GM19351 (cell line): ENCODE results near the gene JPH4.
A peak's percentile ranks its signal among the peaks of the same experiment; 100 is the strongest.
"Not testable (repeated sequence)": the region's sequence is repeated elsewhere in the genome, so short reads cannot be mapped to it uniquely, and the experiment has no call there.

Source experiments
- ATAC-seq: cut with Tn5 transposase; IDR thresholded peaks from one replicate; pipeline ENCODE4 v1.9.1; 2021; ENCODE audit warnings: mild to moderate bottlenecking, moderate library complexity; ENCODE audit not compliant: unreplicated experiment

Gene JPH4

DNA sequence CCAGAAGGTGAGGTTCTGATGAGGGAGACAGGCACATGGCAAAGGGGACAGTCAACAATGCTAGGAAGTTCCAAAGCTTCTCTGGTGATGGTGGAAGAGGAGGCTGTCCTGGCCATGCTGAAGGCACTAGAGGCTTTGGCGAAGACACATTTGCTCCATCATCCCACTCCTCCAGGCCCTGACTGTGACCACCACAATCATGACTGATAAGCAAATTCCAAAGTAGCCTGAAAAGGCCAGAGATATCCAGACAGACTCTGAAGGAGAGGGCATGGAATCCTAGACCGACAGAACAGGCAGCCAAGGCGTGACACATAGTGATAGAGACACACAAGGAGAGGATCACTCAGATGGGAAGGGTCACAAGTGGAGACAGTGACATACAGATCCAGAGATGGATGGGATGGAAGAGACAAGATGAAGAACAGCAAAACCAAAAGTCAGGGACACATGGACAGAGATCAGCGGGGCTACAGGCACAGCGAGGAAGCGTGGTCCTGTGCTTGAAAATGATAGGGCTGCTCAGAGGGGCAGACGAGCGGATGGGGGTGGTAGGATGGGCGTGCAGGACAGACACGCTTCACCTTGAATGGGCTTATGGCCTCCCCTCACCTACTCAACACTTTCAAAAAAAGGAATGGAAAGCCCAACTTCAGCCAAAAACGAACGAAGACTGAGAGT, 28.3 kb downstream of the JPH4 start:
- no peak for ATAC-seq

DNA sequence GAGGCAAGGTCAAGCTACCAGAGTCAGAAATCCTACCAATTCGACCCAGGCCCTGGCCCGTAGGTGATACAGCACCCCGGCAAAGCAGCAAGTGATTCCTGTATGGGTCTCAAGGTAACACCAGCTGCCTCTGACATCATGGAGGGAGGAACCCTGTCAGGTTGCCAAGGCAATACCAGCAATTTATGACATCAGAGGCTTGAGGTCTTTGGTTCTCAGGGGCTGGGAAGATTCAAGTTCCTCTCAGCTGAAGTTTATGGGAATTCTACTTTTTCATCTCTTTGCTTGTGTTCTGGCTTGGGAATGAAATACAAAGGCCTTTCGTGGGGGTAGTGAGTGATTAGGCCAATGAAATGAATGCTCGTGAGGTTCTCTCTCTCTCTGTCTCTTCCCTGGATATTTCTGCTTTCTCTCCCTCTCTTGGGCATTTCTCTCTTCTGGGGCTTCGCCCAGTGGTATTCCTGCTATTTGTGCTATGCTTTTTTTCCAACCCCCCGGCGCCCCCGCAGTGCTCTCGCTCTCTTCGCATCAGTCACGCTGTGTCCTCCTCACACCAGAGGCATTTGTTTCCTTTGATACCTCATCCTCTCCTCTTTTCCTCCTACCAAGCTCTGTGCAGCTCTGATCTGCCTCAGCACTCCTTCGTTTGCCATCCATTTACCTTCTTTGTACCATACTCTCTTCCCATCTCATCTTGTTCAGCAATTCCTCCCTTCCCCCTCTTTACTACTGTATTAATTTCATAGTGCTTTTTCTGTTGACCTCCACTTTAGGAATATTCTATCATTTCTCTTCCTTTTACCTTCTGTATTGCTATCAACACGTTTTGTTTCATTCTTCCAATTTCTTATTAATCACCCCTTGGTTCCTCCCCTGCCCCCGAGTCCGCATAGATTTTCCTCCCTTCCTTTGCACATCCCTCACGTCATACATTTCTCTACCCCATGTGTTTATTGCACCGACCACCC, 30.0 kb downstream of the JPH4 start:
- no peak for ATAC-seq

DNA sequence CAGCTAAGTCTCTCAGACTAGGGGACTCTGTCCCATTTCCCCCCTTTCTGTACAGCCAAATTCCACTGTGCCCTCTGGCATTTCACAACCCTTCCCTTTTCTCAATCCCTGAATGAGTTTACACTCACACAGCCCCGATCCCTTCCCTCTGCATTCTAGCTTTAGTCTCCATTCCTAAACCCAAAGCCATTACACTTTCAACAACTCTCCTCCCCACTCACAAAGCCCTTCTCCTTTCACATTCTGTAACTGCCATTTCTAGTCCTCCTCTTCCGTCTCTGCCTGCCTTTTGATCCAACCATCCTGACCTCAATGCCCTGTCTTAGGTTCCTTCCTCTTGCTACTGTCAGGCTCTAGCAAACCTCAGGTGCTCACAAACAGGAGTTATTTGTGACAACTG, 30.7 kb downstream of the JPH4 start:
- no peak for ATAC-seq

DNA sequence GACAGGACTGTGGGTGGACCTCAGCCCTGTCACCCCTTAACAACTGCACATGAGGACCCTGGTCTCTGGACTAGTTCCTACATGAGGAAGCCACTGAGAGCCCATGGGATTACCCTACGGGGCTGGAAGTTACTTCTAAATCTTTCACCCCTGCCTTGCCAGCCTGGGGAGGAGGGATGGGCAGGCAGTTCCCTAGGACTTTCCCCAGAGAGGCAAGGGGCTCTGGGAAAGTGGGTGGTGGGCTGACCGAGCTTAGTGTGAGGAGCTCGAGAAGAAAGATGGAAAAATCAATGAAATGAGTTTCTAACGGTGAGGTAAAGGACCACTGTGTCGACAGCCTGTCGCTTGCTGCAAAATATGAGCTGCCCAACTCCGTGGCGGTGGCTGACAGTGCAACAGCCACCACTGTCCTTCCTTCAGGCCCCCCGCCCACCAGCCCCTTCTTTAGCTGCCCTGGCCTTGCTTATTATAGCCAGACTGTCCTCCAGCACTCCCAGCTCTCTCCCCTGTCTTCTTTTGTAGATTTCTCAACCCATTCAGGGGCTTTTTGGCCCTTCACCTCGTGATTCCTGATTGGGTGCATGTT, 32.0 kb downstream of the JPH4 start:
- no peak for ATAC-seq

DNA sequence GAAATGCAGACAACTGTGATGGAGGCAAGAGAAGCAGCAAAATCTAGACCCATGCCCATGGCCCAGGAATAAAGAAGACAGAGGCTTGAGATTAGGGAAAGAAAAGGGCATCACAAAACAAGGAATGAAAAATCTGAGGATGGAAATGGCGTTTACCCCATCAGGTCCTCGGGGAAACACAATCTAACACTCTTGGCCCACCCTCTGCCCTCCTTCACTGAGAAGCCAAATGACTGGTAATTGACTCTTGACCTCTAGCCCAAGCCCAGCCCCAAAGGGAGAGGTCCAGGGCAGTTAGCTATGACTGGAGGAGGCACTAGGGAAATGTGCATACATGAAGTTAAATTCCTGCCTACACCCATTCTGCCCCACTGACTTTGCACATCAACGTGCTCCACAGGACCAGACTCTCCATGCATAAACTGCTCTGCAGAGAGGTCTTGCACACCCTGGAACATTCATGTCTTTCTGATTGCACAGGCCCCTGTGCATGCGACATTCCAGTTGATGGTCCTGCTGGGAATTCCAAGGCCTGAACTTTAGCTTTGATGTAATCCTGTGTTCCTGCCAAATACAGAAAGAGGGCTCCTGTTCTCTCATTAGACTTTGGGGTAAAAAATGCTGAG, 32.7 kb downstream of the JPH4 start:
- no peak for ATAC-seq

DNA sequence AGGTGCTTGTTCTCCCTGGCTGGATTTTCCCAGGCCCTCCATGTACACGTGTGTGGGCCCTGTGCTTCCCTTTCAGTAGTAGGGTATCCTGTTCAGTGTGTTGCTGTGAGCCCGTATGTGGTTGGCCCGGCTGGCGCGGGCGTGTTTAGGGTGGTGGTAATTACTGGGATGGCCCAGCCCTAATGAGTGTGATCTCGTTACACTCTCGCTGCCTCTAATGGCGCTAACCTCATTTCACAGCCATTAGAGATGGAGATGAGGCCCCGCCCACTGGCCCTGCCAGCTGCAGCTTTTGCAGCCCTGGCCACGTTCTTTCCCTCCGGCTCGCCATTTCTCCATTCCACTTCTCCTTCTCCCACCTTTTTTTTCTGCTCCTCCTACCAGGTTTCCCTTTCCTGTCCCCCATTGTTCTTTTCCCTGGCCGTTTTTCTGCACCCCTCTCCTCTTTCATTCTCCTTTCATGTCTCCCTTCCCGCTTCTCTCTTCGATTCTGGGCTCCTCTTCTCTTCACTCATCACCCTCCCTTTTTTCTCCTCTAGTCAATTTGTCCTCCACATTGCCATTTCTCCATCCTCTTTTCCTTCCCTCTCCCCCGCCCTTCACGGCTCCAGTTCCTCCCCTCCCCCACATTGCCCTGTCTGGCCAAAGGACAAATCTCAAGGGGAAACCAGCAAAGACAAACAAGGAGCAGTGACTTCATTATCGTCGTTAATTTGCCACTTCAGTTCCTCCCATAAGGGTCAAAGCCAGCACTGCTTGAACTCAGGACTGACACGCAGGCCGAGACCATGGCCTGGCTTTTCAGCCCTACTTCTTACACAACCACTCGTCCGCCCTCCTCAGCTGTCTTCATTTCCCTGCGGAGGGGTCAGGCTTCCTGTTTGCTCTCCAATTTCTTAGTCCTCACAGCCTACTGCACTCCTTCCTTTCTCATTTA, 33.8 kb downstream of the JPH4 start:
- no peak for ATAC-seq

DNA sequence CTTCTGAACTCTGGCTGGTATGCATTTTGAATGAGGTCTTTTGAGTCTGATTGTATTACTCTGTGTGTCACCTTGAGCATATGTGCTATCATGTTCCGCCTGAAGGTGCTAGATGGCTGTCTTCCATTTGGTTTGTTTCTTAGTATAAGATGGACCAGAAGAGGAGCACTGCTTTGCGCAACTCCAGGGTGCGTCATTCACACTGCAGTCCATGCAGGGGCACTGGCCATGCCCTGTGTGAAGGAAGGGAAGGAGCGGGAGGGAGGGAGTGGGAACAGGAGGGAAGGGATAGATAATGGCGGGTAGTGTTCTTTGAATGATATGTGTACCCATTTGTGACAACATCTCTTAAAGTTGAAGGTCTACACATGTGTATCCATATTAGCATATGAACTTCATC, 35.2 kb downstream of the JPH4 start:
- no peak for ATAC-seq

DNA sequence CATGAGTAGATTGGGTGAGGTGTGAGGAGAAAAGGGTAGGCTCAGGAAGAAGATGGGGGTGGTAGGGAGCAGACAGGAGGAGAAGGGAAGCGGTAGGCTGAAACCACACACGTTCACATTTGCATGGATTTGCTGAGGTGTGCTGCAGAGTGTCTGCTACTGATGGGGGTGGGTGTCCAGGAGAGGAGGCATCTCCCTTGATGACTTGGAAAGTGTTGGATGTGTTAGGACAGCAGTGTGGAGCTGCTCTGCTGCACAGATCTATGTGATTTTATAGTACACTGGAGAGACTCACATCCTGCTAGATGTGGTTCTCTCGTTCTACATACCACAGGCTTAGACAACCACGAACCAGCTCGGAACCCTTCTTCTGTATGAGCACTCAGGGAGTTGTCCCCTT, 36.3 kb downstream of the JPH4 start:
- no peak for ATAC-seq

DNA sequence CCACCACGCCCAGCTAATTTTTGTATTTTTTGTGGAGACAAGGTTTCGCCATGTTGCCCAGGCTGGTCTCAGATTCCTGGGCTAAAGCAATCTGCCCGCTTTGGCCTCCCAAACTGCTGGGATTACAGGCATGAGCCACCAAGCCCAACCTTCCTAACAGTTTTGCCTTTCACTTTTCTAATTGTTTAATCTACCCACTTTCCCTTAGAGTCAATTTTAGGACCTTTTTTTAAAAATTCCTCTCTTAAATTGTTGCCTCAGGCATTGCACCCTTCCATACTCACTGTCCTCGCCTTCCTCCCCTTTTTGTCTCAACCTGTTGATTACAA, 38.5 kb downstream of the JPH4 start:
- no peak for ATAC-seq

DNA sequence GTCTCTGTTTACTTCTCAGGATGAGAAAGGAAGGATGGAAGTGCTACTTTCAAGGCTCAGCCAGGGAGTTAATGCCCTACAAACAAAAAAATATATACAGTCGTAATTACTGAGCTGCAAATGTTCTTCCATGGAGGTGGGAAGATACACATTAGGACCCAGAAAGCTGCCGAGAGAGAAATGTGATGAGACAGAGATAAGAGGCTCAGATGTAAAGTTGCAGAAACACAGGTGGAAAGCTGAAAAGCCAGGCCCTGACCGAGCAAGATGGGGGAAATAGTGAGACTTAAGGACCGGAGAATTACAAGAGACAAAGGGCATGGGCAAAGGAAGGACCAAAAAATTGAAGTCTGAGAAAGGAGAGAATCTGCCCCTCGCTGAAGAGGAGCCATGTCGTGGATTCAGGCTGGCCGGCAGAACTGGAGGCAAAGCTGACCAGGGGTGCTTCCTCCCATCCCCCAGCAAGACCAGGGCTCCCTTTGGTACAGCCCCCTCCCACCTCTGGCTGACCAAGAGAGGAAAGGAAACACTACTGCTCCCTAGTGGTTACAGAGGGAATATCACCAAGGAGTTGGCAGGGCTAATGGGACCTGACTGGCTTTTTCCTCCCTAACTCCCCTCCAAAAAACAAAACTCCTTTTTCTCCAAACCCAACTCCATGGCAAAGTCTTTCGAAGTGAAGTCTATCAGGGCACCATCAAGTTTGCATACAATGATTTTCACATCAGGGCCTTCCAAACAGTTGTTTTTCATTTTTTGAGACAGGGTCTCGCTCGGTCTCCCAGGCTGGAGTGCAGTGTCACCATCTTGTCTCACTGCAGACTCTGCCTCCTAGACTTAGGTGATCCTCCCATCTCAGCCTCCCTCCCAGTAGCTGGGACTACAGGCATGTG, 39.1 kb downstream of the JPH4 start:
- ATAC-seq, result peak; percentile 49

DNA sequence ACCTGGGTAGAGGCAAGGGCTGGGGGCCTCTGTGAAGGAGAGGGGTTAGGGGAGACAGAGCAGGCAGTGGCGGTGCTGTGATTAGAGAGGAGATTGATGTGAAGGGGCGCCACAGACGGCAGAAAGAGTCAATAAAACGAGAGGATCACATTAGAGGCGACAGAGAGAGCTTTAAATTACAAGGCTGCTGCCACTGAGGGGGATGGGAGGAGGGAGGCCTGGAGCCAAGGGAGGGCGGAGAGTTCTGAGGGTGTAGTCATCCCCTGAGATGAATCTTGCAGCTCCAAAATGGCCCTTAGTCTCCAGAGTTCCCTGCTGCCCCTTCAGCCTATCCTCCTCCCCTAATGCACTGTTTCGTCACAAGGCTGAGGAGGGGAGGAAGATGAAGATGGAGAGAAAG, 39.8 kb downstream of the JPH4 start:
- no peak for ATAC-seq

DNA sequence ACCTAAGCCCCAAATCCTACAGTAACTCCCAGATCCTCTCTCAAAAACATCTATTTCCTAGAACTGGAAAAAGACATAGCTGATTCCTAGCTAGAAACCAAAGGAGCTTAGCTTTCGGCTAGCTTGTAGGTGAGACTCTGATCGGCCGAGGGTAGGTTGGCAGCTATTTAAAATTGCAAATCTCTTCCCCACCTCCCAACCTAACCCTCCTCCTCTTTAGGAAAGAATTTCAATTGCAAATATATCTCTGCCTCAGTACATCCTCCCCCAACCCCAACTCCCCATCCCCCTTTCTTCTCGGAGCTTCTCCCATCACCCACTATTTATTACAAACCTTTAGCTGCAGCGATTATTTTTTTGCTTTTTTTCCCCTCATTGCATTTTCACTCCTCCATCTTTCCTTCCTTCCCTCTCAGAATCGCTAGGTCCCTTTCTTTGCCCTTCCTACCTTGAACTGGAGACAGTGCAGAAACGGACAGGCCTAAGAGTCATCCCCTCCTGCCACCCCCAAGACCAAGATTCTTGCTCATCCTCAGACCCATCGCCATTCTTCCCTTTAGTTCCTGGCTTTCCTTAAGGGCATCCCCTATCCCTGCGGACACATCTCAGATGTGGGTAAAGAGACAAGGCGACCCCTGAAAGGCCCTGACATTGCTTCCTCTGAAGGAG, 40.4 kb downstream of the JPH4 start:
- ATAC-seq, result no peak

DNA sequence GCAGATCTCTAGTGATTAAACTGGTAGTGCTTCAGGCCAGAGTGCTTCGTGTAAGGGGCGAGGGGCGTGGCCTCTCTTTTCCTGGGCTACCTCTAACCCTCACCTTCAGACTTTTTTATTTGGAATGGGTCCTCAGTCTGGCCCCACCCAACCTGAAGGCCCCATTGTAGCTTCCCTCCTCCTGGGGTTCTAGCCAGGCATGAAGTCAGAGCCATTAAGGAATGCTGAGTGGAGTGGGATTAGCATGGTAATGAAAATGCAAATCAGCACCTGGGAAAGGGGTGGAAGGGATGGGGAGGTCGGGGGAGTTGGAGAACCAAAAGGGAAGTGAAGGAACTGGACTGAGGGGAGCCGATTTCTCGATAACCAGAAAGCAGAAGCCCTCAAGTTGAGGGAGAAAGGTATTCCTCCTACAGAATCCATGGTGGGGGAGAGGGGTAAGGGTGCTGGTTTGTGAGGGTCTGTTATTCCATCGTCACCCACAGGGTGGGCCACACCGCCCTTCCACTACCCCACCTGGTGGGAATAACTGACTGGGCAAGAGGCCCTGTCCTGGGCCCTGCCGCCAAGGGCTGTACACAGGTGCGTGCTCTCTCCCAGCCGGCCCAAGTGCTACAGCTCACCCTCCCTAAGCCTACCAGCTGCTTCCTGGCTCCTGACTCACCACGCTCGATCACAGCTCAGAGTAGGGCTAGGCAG, 41.1 kb downstream of the JPH4 start:
- ATAC-seq, result no peak

DNA sequence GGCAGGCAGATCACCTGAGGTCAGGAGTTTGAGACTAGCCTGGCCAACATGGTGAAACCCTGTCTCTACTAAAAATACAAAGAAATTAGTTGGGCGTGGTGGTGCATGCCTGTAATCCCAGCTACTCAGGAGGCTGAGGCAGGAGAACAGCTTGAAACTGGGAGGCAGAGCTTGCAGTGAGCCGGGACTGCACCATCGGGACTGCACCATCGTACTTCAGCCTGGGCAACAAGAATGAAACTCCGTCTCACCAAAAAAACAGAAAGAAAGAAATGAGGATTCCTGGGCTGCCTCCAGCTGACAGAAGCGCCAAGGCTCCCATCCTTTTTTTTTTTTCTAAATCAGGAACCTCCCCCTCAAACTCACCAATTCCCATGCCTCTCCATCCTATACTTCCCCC, 41.7 kb downstream of the JPH4 start:
- ATAC-seq, result not testable (repeated sequence)

DNA sequence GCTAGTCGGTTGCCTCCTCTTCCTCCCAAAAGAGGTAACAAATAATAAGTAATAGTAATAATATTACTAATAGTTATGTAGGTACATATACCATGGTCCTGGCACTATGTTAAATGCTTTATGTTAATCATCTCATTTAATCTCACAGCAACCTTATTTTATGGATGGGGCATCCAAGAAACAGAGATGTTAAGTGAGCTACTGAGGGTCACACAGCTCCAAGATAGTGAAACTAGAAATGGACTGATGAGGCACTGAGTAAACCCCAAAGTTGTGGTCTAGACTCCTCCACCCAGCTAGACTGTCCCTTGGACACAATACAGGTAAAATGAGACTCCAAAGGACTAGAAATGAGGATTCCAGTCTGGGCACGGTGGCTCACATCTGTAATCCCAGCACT, 42.1 kb downstream of the JPH4 start:
- no peak for ATAC-seq

DNA sequence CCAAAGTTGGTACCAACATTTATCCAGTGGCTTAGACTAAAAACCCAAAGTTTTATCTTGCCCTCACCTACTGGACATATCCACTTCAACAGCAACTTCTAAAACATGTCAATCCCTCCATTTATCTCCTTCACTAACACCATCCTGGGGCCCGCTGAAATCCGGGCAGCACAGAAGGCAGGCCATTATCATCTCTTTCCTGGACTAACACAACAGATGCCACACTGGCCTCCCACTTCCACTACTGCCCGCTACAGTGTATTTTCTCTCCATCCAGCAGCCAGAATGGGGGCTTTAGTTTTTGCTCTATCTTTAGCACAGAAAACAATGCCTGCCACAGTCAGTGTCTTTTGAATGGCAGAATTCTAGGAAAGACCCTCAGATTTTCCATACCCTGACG, 42.6 kb downstream of the JPH4 start:
- ATAC-seq, result no peak

DNA sequence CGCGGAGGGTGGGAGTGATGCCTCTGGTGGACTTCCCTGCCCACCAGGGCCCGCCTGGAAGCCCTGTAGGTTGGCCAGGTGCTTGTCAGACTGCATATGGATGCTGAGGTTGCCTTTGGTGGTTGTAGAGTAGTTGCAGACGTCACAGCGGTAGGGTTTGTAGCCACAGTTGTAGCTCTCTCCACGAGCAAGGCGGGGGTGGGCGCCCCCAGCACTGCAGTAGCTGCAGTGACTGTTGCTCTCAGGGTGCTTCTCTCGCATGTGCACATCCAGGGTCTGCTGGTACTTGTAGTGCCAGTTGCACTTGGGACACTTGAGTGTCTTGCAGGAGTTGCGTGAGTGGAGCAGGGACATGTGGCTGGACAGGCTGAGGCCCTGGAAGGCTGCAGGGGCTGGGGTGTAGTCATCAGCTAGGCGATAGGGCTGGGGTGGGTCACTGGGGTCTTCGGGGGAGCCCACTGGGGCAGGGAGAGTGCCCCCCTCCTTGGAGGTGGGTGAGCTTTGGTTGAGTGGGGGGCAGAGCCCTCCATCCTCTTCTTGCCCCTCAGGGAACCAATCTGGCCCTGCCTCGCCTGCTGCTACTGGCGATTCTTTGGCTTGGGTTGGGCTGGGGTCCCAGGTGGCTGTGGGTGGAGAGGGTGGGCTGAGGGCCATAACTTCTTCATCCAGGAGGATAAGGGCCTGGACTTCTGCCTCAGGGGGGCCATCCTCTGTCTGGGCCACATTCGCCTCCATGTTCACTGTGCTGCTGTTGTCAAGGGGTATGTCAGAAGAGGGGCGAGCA, 44.7 kb downstream of the JPH4 start:
- no peak for ATAC-seq

DNA sequence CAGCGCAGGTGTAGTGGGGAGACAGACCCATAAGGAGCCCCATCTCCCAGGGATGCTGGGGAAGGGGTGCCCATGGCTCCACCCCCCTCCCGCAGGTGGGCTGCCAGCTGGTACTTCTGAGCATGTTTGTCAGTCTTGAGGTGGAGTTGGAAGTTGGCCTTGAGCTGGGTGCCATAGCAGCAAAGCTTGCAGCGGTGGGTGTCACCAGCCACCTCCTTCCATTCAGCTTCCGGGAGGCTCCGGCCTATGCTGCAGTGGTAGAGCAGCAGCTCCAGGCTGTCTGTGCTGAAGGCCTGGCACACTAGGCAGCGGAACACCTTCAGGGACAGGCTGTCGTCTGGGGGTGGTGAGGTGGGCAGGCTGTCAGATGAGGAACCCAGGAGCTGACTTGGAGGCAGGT, 45.9 kb downstream of the JPH4 start:
- no peak for ATAC-seq
